Umbilical cord (tissue), 2 donors: ENCODE results near the gene ZNF44. TPM values are rescaled to one million over a fixed set of nuclear protein-coding genes. Genes with fewer than 3 reads are reported as not detected.

Experiments used
- DNase-seq: peaks from one replicate; pipeline ENCODE4 v3.0.0-alpha.2; 2015; ENCODE audit warnings: low spot score
- total RNA-seq: library from RNA; depleted of rRNA; stranded (reverse); fragments of >200 nt; gene quantifications from one replicate; pipeline ENCODE4 v1.2.3, GENCODE V29; 2014; ENCODE audit warnings: low replicate concordance; ENCODE audit not compliant: insufficient read depth

The ZNF44 gene
- total RNA-seq, 1 donor from 2014 or later = 11.1 TPM

GRCh38 chr19:12261554-12261953 is 33.1 kb downstream of the ZNF44 start:
- no peak for DNase-seq

- DNase-seq = no peak
Observed at GRCh38 chr19:12260861-12261260, 33.8 kb downstream of the ZNF44 start.

- DNase-seq = no peak
Observed at GRCh38 chr19:12260236-12260635, 34.4 kb downstream of the ZNF44 start.

- no peak for DNase-seq
Observed at GRCh38 chr19:12255372-12255771, 39.3 kb downstream of the ZNF44 start.

- DNase-seq = no peak
Observed at GRCh38 chr19:12247644-12248222, 47.0 kb downstream of the ZNF44 start.

- DNase-seq = no peak
Observed at GRCh38 chr19:12244370-12244769, 50.3 kb downstream of the ZNF44 start.

- no peak for DNase-seq
Observed at GRCh38 chr19:12237143-12237839, 57.4 kb downstream of the ZNF44 start.

- DNase-seq = no peak
Observed at GRCh38 chr19:12232961-12233360, 61.7 kb downstream of the ZNF44 start.

- no peak for DNase-seq
Observed at GRCh38 chr19:12230751-12231733, 63.6 kb downstream of the ZNF44 start.

GRCh38 chr19:12229990-12230389 is 64.7 kb downstream of the ZNF44 start:
- DNase-seq = no peak

- DNase-seq = no peak
Observed at GRCh38 chr19:12224676-12225075, 70.0 kb downstream of the ZNF44 start.

- no peak for DNase-seq
Observed at GRCh38 chr19:12222980-12223630, 71.6 kb downstream of the ZNF44 start.

Other genes starting within 250 kb of the ZNF44 start
- 1.9 TPM for gene ZNF878, start 241.9 kb downstream of the ZNF44 start, total RNA-seq
- gene ZNF844, start 230.2 kb downstream of the ZNF44 start, total RNA-seq = 14.4 TPM
- 40.2 TPM for gene ZNF20, start 154.5 kb downstream of the ZNF44 start, total RNA-seq
- gene ZNF625, start 138.1 kb downstream of the ZNF44 start, total RNA-seq = 16.1 TPM
- gene ZNF136, start 131.8 kb downstream of the ZNF44 start, total RNA-seq = 16.1 TPM
- gene ZNF563, start 38.8 kb upstream of the ZNF44 start, total RNA-seq = 8.2 TPM
- 10.6 TPM for gene ZNF442, start 70.8 kb upstream of the ZNF44 start, total RNA-seq
- gene ZNF799, start 106.4 kb upstream of the ZNF44 start, total RNA-seq = 10.4 TPM
- gene ZNF443, start 146.1 kb upstream of the ZNF44 start, total RNA-seq = 9.1 TPM
- 7.9 TPM for gene ZNF709, start 189.9 kb upstream of the ZNF44 start, total RNA-seq